OCI-M2 (cell line): ENCODE results near the gene STAT5B.

Source experiments
- DNase-seq: peaks from one replicate; lab custom pipeline; 2025; ENCODE audit not compliant: unreplicated experiment; lab: John Stamatoyannopoulos, UW

Gene STAT5B

DNA sequence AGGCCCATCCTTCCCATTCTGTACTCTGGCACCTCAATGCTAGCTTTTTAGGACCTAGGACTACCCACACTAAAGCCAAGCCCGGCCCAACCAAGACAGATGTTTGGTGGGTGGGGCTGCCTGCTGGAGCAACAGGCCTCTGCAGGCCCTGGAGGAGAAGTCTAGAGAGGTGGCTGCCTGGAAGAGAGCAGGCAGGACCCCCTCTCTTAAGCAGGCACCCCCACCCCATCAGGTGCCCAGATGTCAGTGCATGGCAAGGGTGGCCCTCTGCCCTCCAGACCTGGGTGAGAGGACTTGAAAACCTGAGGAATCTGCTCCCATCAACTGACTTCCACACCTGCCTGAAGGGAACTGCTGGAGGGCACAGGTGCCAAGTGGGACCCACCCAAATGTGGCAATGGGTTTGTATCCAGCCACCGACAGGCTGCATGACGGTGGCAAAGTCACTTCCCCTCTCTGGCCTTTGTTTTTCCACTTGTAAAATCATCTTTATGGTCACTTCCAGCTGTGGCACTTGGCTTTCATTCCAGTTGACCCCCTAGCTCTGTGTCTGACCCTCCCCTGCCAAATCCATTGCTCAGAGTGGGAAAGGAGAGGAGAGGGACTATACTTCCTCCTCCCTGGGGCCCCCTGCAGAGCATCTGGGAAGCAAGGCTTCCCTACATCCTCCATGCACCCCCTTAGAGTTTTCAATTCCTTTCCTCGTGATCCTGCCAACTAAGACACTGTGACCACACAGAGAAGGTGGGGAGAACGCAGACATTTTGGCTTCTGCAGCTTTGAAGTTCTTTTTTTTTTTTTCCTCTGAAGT, 10.4 kb upstream of the STAT5B start:
- no peak for DNase-seq

DNA sequence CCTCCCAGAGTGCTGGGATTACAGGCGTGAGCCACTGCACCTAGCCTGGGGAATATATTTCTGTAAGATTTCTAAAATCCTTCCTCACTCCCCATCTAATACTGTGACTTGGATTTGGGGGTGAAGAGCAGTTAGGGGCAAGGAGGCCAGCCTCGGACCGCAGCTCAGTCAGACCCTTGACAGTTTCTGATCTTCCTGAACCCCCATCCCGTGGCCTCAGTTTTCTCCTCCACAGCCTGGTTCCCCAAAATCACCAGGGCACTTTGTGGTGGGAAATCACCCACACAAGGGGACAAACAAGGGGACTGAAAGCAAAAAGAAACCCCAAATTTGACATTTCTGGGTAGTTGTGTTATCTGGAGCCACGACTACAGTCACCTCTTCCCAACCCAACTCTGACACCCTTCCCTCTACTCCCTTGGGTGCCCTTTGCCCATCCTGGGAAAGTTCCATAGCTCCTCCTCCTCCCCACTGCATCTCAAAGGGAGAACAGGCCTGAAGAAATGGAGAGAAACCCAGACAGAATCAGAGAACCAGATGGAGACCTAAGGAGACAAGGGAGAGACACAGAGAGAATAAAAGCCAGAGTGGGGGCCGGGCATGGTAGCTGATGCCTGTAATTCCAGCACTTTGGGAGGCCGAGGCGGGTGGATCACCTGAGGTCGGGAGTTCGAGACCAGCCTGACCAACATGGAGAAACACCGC, 9.3 kb upstream of the STAT5B start:
- no peak for DNase-seq

DNA sequence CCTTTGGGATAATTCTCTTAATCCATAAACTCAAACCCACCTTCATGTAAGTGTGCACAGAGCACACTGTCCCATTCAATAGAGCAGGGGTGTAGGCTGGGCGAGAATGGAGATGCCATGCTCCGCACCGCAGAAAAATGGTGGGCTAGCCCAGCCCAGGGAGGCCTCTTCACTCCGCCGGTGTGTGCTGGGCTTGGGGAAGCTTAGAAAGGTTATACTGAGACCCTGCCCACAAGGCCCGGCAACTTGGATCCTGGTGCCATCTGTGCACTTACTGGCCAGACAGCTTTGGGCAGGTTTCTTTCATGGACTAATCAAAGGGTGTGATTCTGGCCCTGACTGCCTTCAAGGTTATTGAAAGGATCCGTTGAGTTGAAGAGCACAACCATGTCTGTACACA, 8.4 kb upstream of the STAT5B start:
- no peak for DNase-seq

DNA sequence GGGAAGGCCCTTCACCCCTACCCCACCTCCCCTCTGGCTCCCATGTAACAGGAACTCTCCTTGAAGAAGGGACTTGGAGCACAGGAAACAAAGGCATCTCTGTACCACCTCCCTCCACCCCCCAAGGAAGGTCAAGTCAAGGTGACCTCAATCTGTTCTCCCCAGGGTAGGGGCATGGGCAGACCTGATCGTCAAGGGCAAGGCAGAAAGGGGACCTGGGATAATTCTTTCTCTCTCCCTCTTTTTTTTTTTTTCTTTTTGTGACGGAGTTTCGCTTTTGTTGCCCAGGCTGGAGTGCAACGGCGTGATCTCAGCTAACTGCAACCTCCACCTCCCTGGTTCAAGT, 7.8 kb upstream of the STAT5B start:
- DNase-seq: no peak

DNA sequence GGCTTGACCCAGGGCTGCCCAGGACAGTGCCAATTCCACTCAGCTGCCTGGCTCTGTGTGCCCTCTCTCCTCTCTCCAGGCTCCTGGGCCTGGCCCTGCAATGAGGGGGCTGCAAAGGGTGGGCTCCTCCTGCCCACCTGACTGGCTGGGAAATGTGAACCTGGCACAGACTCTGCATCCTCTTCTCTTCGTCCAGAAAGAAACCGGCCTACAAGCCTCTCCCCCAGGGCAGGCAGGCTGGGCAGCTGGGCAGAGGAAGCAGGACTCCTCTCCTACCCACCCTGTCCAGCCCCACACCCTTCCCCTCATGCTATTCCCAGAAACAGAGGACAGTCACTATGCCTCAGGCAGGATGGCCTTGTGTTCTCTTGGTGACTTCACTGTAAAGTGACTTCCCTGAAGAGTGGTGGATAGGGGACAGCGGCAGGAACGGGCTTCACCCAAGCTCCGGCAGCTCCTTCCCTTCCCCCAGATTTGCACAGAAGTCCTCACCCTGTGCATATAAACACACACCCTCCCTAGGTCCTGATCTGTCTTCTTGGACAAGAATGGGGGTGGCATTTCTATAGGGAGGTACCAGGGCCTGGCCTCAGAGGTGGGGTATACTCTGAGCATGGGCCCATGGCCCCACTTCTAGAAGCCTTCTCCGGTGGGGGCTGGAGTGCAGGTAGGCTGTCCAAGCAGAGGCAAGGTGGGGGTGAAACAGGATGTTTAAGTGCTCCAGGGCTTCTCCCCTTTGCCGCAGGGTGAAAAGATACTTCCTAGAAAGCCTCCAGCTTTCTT, 7.2 kb upstream of the STAT5B start:
- no peak for DNase-seq

DNA sequence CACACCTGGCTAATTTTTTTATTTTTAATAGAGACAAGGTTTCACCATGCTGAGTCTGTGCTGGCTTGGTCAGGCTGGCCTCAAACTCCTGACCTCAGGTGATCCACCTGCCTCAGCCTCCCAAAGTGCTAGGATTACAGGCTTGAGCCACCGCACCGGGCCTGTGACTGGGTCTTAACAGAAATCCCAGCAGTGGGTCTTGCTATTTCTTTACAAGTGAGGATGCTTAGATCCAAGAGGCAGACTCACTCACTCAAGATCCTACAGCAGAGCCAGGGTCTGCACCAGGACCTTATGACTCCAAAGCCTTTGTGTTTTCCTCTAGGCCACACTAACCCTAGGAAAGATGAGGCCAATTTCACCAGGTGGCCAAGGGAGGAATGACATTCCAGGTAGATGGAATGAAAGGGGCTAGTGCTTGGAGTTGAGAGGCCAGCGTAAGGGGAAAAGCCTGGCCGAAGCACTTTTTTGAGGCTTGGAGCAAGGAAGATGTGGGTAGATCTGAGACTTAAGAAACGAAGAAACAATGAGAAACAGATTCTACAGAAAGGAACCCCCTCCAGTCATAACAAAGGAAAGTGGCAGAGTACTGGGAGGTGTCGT, 6.4 kb upstream of the STAT5B start:
- DNase-seq: no peak

DNA sequence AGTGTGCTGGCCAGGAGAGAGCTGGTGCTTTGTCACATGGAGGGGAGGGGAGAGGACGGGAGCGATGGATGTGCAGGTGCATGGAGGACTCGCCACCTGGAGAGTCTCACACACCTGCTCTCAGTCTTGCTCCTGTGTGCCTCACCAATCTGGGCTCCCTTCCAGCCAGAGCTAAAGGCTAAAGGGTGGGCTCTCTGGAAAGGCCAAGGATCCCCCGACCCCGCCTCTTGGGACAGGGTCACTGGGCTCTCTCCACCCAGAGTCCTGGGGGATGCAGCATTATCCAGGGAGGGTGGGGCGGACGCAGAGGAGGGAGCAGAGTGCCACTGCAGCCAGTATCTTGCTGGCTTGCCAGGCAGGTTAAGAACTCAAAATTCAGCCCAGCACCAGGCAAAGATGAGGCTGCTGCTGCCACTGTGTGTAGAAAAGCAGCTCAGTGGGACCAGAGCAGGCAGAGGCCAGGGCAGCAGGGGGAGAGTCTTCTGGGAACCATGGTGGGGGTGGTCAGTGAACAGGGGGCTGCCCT, 5.4 kb upstream of the STAT5B start:
- DNase-seq: no peak

DNA sequence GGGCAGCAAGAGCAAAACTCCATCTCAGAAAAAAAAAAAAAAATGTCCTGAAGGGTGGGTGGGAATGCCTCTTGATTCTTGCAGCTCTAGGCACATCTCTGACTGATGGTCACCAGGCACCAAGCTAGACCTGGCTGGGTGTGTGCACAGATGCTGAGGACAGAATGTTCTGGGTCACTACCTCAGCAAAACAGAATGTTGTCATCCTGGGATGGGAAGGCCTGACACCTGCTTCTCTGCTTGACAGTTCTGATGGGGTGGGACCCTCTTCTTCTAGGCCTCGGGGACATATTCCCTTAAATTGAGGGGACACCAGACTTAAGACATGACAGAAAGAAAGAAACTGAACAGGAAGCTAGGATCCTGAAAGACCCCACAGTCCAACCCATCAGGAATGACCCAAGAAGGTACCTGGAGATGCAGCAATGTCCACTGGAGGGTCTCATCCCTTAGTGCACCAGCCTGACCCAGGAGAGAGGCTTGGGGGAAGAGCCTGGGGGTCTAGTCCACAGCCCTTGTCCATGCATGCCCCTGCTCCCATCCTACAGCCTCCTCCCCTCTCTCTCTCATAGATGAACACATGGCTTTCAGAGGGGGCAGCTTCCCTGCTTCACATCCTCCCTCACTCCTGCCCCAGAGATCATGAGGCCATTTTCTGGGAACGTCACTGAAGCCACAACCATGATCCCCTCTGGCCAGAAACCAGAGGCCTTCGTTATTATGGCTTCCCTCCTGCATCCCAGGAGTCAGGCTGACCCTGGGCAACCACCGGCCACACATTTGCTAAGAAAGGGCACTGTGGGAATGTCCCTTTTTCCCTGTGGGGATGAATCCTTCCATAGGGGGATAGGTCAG, 3.8 kb upstream of the STAT5B start:
- no peak for DNase-seq

DNA sequence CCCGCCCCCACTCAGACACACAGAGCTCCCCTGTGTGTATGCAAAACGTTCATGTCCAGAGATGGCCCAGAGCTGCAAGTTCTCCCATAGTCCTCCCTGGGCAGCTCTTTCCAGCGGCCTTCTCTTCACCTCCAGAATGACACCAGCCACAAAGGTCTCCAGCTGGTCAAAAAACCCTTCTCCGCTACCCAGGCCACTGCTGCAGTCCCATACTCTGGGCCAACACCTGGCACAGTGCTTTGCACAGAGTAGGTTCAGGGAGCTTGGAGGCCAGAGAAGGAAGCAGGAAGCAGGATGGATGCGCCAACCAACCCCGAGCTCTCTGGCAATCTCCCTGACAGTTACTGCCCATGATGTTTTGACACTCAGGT, 1.1 kb upstream of the STAT5B start:
- DNase-seq: no peak

DNA sequence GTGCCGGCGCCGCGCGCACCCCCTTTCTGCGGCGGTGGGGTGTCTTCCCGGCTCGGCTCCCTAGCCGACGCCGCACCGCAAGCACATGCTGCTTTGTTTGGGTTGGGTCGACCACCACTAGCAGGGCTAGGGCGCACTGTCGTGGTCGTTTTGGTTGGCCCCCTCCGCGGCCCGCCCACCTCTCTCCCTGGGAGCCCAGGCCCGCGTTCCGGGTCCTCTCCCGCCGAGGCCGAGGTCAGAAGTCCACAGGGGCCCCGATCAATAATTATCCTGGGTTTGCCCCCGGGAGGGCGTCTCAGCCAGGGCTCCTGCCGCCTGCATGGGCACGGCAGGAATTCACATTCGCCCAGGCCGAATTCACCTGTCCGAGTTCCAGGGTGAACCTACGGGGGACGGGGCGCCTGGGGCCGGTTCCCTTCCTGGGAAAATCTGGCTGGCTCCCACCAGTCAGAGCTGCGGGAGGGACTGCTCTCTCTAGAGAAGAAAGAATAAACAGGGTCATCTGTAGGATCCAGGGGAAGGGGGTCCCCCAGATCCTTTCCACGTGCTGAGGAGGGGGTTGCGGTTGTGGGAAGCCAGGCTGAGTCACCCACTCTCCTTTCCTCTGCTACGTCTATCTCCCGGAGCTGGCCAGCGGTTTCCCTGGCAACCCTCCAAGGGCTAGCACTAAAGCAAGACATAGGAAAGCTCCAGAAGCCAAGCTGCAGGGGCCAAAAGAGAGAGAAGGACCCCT, 584 bp upstream of the STAT5B start:
- DNase-seq: no peak

DNA sequence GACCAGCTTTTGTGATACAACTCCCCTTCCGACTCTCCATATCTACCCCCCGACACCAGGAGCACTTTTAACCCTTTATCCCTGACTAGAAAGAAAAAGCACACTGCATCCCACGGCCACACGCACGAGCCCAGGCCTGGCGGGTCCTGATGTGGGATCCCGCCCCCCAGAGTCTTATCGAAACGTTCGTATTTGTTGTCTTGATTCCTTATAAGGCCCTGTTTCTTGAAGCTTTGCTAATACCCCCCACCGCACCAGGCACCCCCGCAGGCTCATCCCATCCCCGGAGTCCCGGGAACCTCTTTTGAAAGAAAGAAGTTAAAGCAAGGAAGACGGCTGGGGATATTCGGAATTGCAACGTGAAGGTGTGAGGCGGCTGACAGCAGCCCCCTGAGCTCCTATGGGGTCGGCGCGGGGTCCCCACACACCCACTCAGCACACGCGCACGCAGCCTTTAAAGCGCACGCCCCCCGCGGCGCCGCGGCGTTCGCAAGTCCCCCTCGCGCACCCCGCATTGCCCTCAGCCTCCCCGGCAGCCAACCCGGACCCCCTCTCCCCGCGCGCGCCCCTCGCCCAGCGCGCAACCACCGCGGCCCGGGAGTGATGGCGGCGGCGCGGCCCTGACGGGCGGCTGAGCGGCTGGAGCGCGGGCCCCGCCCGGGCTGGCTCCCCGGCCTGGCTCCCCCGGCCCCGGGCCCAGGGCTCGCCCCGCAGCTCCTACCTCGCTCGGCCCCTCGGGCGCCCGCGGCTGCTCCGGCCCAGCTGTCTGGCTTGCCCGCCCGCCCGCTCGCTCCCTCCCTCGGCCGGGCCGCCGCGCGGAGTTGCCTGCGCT, 448 bp downstream of the STAT5B start:
- DNase-seq: no peak

DNA sequence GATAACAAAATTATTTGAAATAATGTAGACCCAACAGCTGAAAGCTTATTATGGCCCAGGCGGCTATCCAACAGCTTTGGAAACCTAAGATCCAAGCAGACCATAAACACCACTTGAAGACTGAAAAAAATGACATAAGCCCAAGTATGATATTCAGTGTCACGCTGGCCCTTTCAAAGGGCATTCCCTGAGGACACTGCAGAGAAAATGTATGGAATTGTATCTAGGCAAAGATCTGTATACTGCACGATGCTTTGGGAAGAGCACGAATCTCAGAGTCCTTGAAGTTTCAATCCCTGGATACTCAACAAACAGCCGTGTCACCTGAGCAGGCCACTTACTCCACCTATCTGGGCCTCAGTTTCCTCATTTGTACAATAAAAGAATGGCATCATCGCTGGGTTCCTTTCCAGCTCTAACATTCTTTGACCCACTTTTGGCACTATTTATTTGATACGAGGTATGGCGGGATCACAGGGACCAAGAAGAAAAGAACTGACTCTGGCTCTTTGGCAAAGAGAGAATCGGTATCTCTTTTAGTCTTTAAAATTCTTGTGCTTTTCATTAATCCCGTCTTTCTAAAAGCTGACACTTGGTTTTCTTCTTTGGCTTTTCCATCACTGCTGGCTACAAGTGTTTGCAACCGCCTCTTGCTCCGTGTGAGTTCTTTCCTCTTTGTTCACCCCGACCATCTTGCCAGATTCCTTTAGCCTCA, 1.2 kb downstream of the STAT5B start:
- no peak for DNase-seq

DNA sequence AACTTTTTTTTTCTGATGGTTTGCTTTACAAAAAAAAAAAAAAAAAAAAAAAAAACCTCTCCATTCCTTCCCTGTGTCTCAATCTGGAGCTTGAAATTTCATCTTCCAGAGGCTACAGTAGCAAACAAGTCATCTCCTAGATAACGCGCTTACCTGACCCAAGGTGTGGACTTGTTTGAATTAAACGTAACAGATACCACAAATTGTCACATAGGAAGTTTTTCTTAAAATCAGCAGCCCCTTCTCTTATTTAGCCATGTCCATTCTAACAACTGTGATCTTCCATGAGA, 2.0 kb downstream of the STAT5B start:
- DNase-seq: no peak

DNA sequence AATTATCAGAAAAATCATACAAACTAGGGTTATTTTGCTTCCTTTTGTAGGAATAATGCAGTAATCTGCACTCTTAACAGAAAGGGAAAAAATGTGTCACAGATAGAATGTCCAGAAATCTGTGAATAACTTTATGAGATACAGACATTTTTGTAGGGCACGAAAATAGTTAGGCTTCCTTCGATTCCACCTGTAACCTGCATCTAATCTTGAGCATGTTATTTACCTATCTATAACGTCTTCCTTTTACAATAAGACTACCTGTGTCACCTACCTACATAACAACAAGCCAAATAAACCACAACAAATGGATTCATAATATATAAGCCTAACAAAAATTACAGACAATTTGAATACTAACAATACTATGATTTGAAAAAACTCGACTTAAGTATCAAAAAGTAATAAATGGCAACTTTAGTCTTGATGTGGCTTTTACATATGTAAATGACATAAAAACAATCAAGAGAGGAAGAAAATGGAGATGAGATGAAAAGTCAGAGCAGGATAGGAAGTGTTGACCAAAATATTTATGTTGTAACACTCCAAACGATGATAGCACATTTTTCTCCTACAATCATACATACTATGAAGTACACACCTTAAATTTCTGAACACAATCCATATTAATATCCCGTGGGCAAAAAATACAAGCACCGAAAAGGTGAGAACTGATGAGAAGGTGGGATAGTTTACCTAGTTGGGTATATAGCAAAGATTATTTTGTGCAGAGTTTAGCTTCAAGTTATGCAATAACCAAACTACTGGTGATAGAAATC, 2.5 kb downstream of the STAT5B start:
- DNase-seq: no peak

DNA sequence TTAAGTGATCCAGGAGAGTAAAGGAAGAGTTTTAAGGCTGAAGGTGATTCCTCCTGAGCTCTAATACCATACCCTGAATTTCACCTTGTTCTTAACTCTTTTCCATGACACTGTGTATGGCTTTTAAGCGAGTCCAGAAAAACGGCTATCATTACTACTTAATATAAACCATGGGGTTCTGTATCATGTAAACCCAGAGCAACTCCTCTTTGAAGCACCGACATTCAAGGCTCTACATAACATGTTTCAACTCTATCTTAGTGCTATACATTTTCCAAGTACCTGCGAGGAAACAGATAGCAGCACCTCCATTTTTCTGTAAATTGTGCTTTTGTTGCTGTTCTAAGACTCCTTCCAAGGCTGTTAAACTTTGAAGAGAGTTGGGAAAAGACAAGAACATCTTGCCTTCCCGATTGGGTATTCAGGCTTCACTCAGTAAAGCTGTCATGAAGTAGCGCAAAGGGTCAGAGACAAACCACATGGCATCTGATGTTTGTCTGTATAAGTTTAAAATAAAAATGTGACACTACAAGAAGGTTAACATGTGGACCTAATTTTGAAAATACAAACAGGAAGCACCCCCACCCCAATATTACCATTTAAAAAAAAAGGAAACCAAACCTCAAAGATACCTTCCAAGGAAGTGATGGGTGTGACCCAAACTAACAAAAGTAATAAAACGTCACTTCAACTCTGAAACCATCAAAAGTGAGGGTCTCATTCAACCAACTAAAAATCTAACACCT, 3.9 kb downstream of the STAT5B start:
- no peak for DNase-seq

DNA sequence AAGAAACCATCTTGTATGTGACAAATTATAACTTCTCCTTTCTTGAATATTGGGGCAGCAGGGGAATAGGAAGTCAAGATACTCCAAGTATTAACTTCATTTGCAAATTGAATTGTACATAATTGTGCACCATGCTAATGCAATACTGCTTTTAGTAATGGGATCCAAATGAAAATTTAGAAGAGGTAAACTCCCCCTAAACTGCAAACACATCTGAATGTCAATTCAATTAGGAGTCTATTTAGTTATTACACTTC, 4.5 kb downstream of the STAT5B start:
- DNase-seq: no peak

DNA sequence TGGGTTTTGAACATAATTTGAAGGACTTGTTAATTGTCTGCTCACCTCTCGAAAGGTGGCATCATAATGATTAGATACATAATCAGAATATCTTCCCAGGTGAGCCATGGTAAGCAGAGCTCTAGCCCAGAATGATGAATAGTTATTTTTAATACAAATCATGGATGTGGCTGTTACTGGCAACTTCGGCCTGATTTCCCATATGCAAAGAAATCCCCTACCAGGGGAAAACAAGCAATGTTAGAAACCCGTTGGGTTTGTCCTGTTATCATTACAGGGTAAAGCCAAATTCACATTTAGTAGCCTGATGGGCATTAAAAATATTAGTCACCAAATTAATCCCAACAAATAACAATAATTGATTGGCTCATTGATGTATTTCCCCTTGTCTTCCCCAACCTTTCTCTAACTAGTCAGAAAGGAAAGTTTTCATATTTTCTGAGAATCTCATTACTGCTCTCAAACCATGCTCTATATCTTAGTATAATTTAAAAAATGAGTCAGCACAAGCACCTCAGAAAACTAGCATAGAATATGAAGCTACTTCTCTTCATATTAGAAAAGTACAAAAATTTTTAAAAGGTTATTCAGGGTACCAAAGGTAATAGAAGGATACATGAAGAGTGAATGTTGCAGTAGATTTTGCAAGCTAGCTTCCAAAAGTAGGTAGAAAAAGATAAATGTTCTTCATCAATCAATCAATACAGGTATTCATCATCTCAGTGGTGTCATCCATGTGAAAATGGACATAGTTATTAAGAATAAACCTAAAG, 5.0 kb downstream of the STAT5B start:
- DNase-seq: no peak
